Measurements from ENCODE around the gene CLIC1. TPM values are rescaled to one million over a fixed set of nuclear protein-coding genes. Genes with fewer than 3 reads are reported as not detected.
A peak's percentile ranks its signal among the peaks of the same experiment; 100 is the strongest.

The CLIC1 gene
- total RNA-seq, 1 donor, result 701 TPM

GRCh38 chr6:31728767-31729514 is 7.4 kb downstream of the CLIC1 start, which contains the start of gene DDAH2:
Gene DDAH2, minus strand, starts transcription at chr6:31729299. Its CDS starts 138 bp downstream, at chr6:31729161.
- peak within 1 kb of the TSS; percentile 93 for H3K4me3 ChIP-seq (ENCODE audit: low read depth, low read length)
- DNase-seq (ENCODE audit: low read depth), result no peak
- no peak for TF ChIP-seq CTCF (IDR thresholded peaks at IDR 0.05; ENCODE audit: insufficient read depth, low read depth, low read length)

- no peak for TF ChIP-seq CTCF (IDR thresholded peaks at IDR 0.05; ENCODE audit: insufficient read depth, low read depth, low read length)
- peak overlapping the region; percentile 93 for H3K4me3 ChIP-seq (ENCODE audit: low read depth, low read length)
- no peak for DNase-seq (ENCODE audit: low read depth)
Observed at GRCh38 chr6:31727717-31728671, 8.3 kb downstream of the CLIC1 start.

GRCh38 chr6:31727034-31727716 is 9.2 kb downstream of the CLIC1 start:
- no peak overlapping the region for H3K4me3 ChIP-seq (ENCODE audit: low read depth, low read length)
- no peak for TF ChIP-seq CTCF (IDR thresholded peaks at IDR 0.05; ENCODE audit: insufficient read depth, low read depth, low read length)
- no peak for DNase-seq (ENCODE audit: low read depth)

DNA sequence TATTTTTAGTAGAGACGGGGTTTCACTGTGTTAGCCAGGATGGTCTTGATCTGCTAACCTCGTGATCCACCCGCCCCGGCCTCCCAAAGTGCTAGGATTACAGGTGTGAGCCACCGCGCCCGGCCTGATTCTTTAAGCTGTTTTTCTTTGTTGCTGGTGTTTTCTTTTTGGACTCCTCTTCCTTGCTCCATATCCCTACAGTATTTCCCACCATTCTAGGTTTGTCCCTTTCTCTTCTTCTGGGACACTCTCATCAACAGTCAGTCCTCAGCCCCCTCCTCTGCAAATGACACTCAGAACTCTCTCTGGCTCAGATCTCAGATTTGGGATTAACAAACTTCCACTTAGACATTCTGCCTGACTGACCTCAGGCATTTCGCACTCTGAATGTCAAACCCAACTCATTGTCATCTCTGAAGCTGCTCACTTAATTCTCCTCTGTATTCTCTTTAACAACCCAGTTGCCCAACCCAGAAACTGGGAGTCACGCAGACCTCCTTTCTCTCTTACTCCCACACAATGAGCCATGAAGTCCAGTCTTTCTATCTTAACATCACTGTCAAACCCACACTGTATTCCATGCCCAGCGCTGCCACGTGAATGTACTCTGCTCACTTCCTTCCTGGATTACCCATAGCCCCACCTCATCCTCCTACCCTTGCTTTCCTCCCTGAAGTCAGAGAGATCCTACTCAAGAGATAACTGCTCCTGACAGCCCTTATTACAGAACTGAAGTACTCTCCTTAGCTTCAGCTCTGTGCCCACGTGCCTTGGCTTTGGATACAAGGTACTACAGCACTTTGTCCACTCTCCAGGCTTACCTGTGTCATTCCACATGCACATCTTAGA is 10.6 kb downstream of the CLIC1 start:
- DNase-seq (ENCODE audit: low read depth), result no peak
- H3K4me3 ChIP-seq (ENCODE audit: low read depth, low read length), result no peak overlapping the region
- no peak for TF ChIP-seq CTCF (IDR thresholded peaks at IDR 0.05; ENCODE audit: insufficient read depth, low read depth, low read length)

DNA sequence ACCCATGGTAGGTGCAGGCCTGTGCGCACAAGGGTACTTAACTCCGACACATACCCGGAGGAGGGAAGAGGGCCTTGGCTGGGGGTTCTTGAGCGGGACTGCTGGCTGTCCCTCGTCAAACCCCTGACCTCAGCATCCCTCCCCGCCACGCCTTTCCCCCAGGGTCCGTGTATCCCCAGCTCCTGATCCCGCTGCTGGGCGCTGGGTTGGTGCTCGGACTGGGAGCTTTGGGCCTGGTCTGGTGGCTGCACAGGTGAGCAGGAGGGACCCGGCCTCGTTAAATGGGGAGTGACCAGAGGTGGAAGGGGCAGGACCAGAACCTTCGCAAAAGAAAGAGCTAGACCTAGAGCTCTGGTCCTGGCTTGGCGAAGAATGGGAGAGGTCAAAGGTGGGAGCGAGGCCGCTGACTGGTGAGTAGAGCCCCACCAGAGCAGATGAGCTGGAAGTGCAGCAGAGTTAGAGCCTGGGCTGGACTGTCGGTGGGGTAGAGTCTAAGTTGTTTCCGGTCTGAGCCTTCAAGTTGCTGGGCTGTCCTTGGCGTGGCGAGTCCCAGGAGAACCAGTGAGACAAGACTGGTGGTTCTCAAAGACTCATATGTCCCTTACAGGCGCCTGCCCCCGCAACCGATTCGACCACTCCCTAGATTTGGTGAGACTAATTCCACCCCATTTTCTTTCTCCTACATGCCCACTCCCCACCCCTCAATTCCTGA is 12.2 kb downstream of the CLIC1 start:
- H3K4me3 ChIP-seq (ENCODE audit: low read depth, low read length), result no peak overlapping the region
- DNase-seq (ENCODE audit: low read depth), result no peak
- TF ChIP-seq CTCF (IDR thresholded peaks at IDR 0.05; ENCODE audit: insufficient read depth, low read depth, low read length), result no peak
